Measurements from ENCODE around the gene BID.

BID gene

GRCh38 chr22:17726006-17726927, 48.0 kb downstream of the BID start:
- no peak for TF ChIP-seq ZFX (IDR thresholded peaks at IDR 0.05; ENCODE audit: borderline replicate concordance)
- TF ChIP-seq, protein P1, sequence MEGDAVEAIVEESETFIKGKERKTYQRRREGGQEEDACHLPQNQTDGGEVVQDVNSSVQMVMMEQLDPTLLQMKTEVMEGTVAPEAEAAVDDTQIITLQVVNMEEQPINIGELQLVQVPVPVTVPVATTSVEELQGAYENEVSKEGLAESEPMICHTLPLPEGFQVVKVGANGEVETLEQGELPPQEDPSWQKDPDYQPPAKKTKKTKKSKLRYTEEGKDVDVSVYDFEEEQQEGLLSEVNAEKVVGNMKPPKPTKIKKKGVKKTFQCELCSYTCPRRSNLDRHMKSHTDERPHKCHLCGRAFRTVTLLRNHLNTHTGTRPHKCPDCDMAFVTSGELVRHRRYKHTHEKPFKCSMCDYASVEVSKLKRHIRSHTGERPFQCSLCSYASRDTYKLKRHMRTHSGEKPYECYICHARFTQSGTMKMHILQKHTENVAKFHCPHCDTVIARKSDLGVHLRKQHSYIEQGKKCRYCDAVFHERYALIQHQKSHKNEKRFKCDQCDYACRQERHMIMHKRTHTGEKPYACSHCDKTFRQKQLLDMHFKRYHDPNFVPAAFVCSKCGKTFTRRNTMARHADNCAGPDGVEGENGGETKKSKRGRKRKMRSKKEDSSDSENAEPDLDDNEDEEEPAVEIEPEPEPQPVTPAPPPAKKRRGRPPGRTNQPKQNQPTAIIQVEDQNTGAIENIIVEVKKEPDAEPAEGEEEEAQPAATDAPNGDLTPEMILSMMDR (IDR thresholded peaks at IDR 0.05): no peak

DNA sequence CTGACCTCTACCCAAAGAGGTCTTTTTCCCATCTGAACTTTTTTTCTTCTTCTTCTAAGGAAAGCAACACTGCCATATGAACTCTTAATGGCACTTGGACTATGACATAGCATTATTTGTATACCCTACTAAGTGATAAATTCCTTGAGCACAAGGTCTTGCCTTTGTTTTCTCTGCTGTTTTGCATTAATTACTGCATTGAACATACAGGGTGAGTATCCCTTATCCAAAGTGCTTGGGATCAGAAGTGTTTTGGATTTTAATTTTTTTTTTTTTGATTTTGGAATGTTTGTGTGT, 48.8 kb downstream of the BID start:
- TF ChIP-seq, protein P1 (IDR thresholded peaks at IDR 0.05): no peak
- no peak for TF ChIP-seq ZFX (IDR thresholded peaks at IDR 0.05; ENCODE audit: borderline replicate concordance)
- H3K27ac ChIP-seq: no peak overlapping the region

More at GRCh38 chr22:17726006-17726927, 48.0 kb downstream of the BID start:
- no peak overlapping the region for H3K27ac ChIP-seq

DNA sequence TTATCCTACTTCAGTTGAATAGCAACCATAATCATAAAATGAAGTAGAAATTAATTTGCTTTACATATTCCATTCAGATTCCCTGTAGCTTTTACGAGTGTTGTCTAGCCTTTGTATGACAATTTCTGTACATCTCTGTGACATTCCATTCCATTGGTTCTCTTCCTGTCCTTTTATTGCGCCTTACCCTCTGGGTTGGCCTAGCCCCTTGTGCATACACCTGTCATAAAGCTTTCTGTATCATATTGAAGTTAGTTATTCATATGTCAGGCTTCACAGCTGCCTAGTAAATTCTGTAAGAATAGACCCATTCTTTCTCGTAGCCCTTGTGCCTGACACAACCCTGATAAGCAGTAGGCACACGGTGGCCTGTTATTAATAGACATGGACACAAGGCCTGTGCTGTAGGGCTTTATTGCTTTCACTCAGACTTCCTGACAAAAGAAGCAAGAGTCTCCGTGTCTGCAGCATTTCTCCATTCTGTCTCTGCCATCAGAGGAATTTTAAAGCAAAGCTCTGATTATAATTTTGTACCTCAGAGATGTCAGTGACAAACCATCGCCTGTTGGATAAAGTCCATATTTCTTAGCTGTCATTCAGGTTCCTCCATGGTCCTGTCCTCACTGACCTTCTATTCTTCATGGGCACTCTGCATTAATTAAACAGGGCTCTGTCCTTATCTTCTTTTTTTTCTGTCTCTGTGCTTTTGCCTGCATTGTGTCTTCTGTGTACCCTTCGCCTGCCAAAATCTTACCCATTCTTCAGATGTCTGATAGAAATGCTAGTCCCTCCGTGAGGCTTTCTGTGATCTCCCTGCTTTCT, 49.4 kb downstream of the BID start:
- no peak for TF ChIP-seq ZFX (IDR thresholded peaks at IDR 0.05; ENCODE audit: borderline replicate concordance)
- H3K27ac ChIP-seq: no peak overlapping the region

DNA sequence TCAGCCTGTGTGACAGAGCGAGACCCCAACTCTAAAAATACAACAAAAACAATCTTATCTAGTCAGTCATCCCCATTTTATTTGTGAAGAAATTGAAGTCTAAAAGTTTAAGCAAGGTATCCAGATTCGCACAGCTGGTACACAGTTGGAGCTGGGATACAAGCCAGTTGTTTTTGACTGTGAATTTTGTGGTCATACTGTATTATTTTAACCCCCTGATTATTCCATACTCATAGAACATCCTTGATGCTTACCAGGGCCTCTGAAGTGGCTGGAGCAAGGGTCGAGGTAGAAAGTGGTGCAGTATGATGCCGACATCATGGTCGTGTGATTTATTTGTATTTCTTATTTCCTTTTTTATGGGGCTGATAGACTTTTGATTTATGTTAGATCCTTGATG, 50.0 kb downstream of the BID start:
- no peak overlapping the region for H3K27ac ChIP-seq
- no peak for TF ChIP-seq ZFX (IDR thresholded peaks at IDR 0.05; ENCODE audit: borderline replicate concordance)
- TF ChIP-seq, protein P1 (IDR thresholded peaks at IDR 0.05): no peak

DNA sequence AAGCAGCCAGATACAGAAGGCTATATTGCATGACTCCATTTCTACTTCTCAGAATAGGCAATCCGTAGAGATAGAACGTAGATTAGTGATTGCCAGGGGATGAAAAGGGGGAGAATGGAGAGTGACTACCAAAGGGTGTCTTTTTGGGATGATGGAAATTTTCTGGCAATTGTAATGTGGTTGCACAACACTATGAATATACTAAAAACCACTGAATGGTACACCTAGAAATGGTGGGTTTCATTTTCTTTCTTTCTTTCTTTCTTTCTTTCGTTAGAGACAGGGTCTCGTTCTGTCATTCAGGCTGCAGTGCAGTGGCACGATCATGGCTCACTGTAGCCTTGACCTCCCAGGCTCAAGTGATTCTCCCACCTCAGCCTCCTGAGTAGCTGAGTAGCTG, 54.4 kb downstream of the BID start:
- H3K27ac ChIP-seq: no peak overlapping the region
- no peak for TF ChIP-seq ZFX (IDR thresholded peaks at IDR 0.05; ENCODE audit: borderline replicate concordance)
- TF ChIP-seq, protein P1 (IDR thresholded peaks at IDR 0.05): no peak

- H3K27ac ChIP-seq: no peak overlapping the region
- TF ChIP-seq, protein P1 (IDR thresholded peaks at IDR 0.05): no peak
- TF ChIP-seq ZFX (IDR thresholded peaks at IDR 0.05; ENCODE audit: borderline replicate concordance): no peak
Observed at GRCh38 chr22:17717708-17718107, 56.6 kb downstream of the BID start.

GRCh38 chr22:17716529-17716928, 57.7 kb downstream of the BID start:
- TF ChIP-seq, protein P1 (IDR thresholded peaks at IDR 0.05): no peak
- TF ChIP-seq ZFX (IDR thresholded peaks at IDR 0.05; ENCODE audit: borderline replicate concordance): no peak

More at GRCh38 chr22:17716529-17716928, 57.7 kb downstream of the BID start:
- no peak overlapping the region for H3K27ac ChIP-seq

Data from 22Rv1 (cell line).